ENCODE data around the gene CITED2. TPM values are rescaled to one million over a fixed set of nuclear protein-coding genes. Genes with fewer than 3 reads are reported as not detected.

CITED2 gene
- polyA plus RNA-seq, 2 donors: 20.3 to 29.5 TPM

DNA sequence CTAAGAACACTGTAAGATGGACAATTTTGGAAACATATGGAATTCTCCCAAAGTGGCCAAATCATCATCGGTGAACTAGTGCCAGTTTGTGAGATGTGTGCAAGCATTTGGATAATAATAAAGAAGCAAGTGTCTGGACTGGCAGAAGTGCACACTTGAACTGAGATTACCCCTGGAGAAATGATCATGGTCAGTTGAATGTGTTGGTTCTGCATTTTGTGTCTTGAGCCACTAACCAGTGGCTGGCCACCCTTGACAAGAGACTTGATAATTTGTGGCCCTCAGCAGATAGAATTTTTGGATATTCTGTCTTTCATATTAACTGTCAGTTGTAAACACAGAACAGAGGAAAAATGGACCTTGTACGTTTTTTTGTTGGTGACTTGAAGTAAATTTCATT lies 37.4 kb downstream of the CITED2 start:
- Histone ChIP-seq H3K4me3 (ENCODE audit: low read depth in 1 of 2, low read length in 2 of 2) (no peak overlapping the region), H3K27me3 (ENCODE audit: control insufficient read depth in 1 of 2, insufficient read depth in 2 of 2, low read length in 2 of 2) (no peaks in the 10 kb centered on the region), H3K9me3 (ENCODE audit: control insufficient read depth in 2 of 2, insufficient read depth in 1 of 2, low read depth in 1 of 2, low read length in 1 of 2) (no peaks in the 10 kb centered on the region), H3K4me1 (ENCODE audit: control insufficient read depth in 2 of 2, insufficient read depth in 2 of 2, low read length in 1 of 2) (no peaks in the 10 kb centered on the region), H3K36me3 (ENCODE audit: control insufficient read depth in 2 of 2, insufficient read depth in 2 of 2, low read length in 1 of 2) (no peaks in the 10 kb centered on the region), H3K27ac (ENCODE audit: low read depth in 2 of 2, low read length in 1 of 2) (no peak overlapping the region)
- 58 to 65% methylated on average over 2 of the region's 2 CpGs for WGBS, 2 donors

- Histone ChIP-seq H3K9me3 (ENCODE audit: control insufficient read depth in 2 of 2, insufficient read depth in 1 of 2, low read depth in 1 of 2, low read length in 1 of 2) (no peaks in the 10 kb centered on the region), H3K4me1 (ENCODE audit: control insufficient read depth in 2 of 2, insufficient read depth in 2 of 2, low read length in 1 of 2) (no peaks in the 10 kb centered on the region), H3K36me3 (ENCODE audit: control insufficient read depth in 2 of 2, insufficient read depth in 2 of 2, low read length in 1 of 2) (no peaks in the 10 kb centered on the region), H3K27ac (ENCODE audit: low read depth in 2 of 2, low read length in 1 of 2) (peak overlapping the region; percentile 35 to 74), H3K27me3 (ENCODE audit: control insufficient read depth in 1 of 2, insufficient read depth in 2 of 2, low read length in 2 of 2) (no peaks in the 10 kb centered on the region), H3K4me3 (ENCODE audit: low read depth in 1 of 2, low read length in 2 of 2) (no peak overlapping the region)
- 27 to 30% methylated on average over 4 of the region's 4 CpGs for WGBS, 2 donors
These were observed 38.0 kb downstream of the CITED2 start for GRCh38 chr6:139336488-139336887.

- Histone ChIP-seq H3K27ac (ENCODE audit: low read depth in 2 of 2, low read length in 1 of 2) (peak overlapping the region; percentile 10 to 69), H3K36me3 (ENCODE audit: control insufficient read depth in 2 of 2, insufficient read depth in 2 of 2, low read length in 1 of 2) (no peaks in the 10 kb centered on the region), H3K4me3 (ENCODE audit: low read depth in 1 of 2, low read length in 2 of 2) (no peak overlapping the region), H3K9me3 (ENCODE audit: control insufficient read depth in 2 of 2, insufficient read depth in 1 of 2, low read depth in 1 of 2, low read length in 1 of 2) (no peaks in the 10 kb centered on the region), H3K4me1 (ENCODE audit: control insufficient read depth in 2 of 2, insufficient read depth in 2 of 2, low read length in 1 of 2) (no peaks in the 10 kb centered on the region), H3K27me3 (ENCODE audit: control insufficient read depth in 1 of 2, insufficient read depth in 2 of 2, low read length in 2 of 2) (no peaks in the 10 kb centered on the region)
- WGBS, 2 donors: 48 to 66% methylated on average over 5 of the region's 5 CpGs
These were observed 38.8 kb downstream of the CITED2 start for GRCh38 chr6:139335447-139336210.

DNA sequence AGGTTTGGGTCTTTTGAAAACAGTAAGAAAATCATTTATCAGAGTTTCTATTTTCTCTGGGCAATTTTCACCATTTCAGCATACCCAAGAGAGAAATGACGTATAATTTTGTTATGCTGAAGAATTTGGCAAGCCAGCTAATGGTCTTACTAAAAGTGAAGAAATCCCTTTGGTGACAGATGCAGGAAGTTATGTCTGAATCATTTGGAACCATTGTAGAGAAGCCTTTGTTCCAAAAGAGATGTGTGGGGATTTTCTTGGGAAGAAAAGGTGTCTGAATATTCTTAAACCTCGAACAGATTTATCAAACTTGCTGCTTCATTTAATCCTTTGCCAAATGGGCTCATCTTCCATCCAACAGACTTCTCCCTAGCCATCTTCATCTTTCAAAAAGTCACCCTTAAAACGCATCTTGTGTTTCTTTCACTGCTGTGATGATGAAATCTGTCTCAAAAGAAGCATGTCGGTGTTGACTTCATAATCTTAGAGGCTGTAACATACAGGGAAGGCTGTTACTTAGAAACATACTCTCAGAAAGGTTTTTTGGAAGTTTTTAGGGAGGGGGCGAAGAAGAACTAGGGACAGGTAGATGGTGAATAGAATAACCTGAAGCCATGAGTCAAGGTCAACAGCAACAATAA lies 39.5 kb downstream of the CITED2 start:
- Histone ChIP-seq H3K4me1 (ENCODE audit: control insufficient read depth in 2 of 2, insufficient read depth in 2 of 2, low read length in 1 of 2) (peaks cover 0 to 2% of the 10 kb centered on the region in 2 donors), H3K9me3 (ENCODE audit: control insufficient read depth in 2 of 2, insufficient read depth in 1 of 2, low read depth in 1 of 2, low read length in 1 of 2) (no peaks in the 10 kb centered on the region), H3K4me3 (ENCODE audit: low read depth in 1 of 2, low read length in 2 of 2) (no peak overlapping the region), H3K27ac (ENCODE audit: low read depth in 2 of 2, low read length in 1 of 2) (peak overlapping the region; percentile 10 to 69), H3K36me3 (ENCODE audit: control insufficient read depth in 2 of 2, insufficient read depth in 2 of 2, low read length in 1 of 2) (no peaks in the 10 kb centered on the region), H3K27me3 (ENCODE audit: control insufficient read depth in 1 of 2, insufficient read depth in 2 of 2, low read length in 2 of 2) (no peaks in the 10 kb centered on the region)
- WGBS, 2 donors: 34 to 52% methylated on average over 5 of the region's 5 CpGs

GRCh38 chr6:139330826-139331500 lies 43.5 kb downstream of the CITED2 start:
- H3K9me3 ChIP-seq (ENCODE audit: control insufficient read depth in 2 of 2, insufficient read depth in 1 of 2, low read depth in 1 of 2, low read length in 1 of 2): no peaks in the 10 kb centered on the region
- peaks cover 0 to 2% of the 10 kb centered on the region in 2 donors for H3K4me1 ChIP-seq (ENCODE audit: control insufficient read depth in 2 of 2, insufficient read depth in 2 of 2, low read length in 1 of 2)
- 62 to 72% methylated on average over 3 of the region's 3 CpGs for WGBS, 2 donors
- no peaks in the 10 kb centered on the region for H3K27me3 ChIP-seq (ENCODE audit: control insufficient read depth in 1 of 2, insufficient read depth in 2 of 2, low read length in 2 of 2)
- no peak overlapping the region for H3K4me3 ChIP-seq (ENCODE audit: low read depth in 1 of 2, low read length in 2 of 2)
- H3K27ac ChIP-seq (ENCODE audit: low read depth in 2 of 2, low read length in 1 of 2): no peak overlapping the region
- H3K36me3 ChIP-seq (ENCODE audit: control insufficient read depth in 2 of 2, insufficient read depth in 2 of 2, low read length in 1 of 2): no peaks in the 10 kb centered on the region

GRCh38 chr6:139330306-139330705 lies 44.1 kb downstream of the CITED2 start:
- Histone ChIP-seq H3K27me3 (ENCODE audit: control insufficient read depth in 1 of 2, insufficient read depth in 2 of 2, low read length in 2 of 2) (no peaks in the 10 kb centered on the region), H3K27ac (ENCODE audit: low read depth in 2 of 2, low read length in 1 of 2) (no peak overlapping the region), H3K9me3 (ENCODE audit: control insufficient read depth in 2 of 2, insufficient read depth in 1 of 2, low read depth in 1 of 2, low read length in 1 of 2) (no peaks in the 10 kb centered on the region), H3K4me3 (ENCODE audit: low read depth in 1 of 2, low read length in 2 of 2) (no peak overlapping the region), H3K36me3 (ENCODE audit: control insufficient read depth in 2 of 2, insufficient read depth in 2 of 2, low read length in 1 of 2) (no peaks in the 10 kb centered on the region), H3K4me1 (ENCODE audit: control insufficient read depth in 2 of 2, insufficient read depth in 2 of 2, low read length in 1 of 2) (peaks cover 0 to 2% of the 10 kb centered on the region in 2 donors)
- WGBS, 2 donors: 89 to 90% methylated on average over 5 of the region's 5 CpGs

DNA sequence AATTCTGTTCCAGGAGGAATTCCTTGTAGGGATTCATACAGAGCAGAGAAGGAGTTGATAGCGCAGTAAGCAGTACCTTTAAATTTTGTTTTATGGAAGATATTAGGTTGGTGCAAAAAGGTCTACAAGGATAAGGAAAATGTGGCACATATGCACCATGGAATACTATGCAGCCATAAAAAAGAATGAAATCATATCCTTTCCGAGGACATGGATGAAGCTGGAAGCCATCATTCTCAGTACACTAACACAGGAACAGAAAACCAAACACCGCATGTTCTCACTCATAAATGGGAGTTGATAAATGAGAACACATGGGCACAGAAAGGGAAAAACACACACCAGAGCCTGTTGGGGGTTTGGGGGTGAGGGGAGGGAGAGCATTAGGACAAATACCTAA lies 45.2 kb downstream of the CITED2 start:
- Histone ChIP-seq H3K4me3 (ENCODE audit: low read depth in 1 of 2, low read length in 2 of 2) (no peak overlapping the region), H3K27ac (ENCODE audit: low read depth in 2 of 2, low read length in 1 of 2) (no peak overlapping the region)

GRCh38 chr6:139327038-139327437 lies 47.4 kb downstream of the CITED2 start:
- WGBS, 2 donors: 92 to 95% methylated on average over 5 of the region's 5 CpGs
- Histone ChIP-seq H3K27ac (ENCODE audit: low read depth in 2 of 2, low read length in 1 of 2) (no peak overlapping the region), H3K4me1 (ENCODE audit: control insufficient read depth in 2 of 2, insufficient read depth in 2 of 2, low read length in 1 of 2) (peaks cover 0 to 2% of the 10 kb centered on the region in 2 donors), H3K4me3 (ENCODE audit: low read depth in 1 of 2, low read length in 2 of 2) (no peak overlapping the region), H3K9me3 (ENCODE audit: control insufficient read depth in 2 of 2, insufficient read depth in 1 of 2, low read depth in 1 of 2, low read length in 1 of 2) (no peaks in the 10 kb centered on the region), H3K27me3 (ENCODE audit: control insufficient read depth in 1 of 2, insufficient read depth in 2 of 2, low read length in 2 of 2) (no peaks in the 10 kb centered on the region), H3K36me3 (ENCODE audit: control insufficient read depth in 2 of 2, insufficient read depth in 2 of 2, low read length in 1 of 2) (no peaks in the 10 kb centered on the region)

More for the DNA sequence above, 45.2 kb downstream of the CITED2 start:
- Histone ChIP-seq H3K36me3 (ENCODE audit: control insufficient read depth in 2 of 2, insufficient read depth in 2 of 2, low read length in 1 of 2) (no peaks in the 10 kb centered on the region), H3K27me3 (ENCODE audit: control insufficient read depth in 1 of 2, insufficient read depth in 2 of 2, low read length in 2 of 2) (no peaks in the 10 kb centered on the region), H3K9me3 (ENCODE audit: control insufficient read depth in 2 of 2, insufficient read depth in 1 of 2, low read depth in 1 of 2, low read length in 1 of 2) (no peaks in the 10 kb centered on the region), H3K4me1 (ENCODE audit: control insufficient read depth in 2 of 2, insufficient read depth in 2 of 2, low read length in 1 of 2) (peaks cover 0 to 2% of the 10 kb centered on the region in 2 donors)
- WGBS, 2 donors: 95 to 100% methylated on average over 3 of the region's 3 CpGs

GRCh38 chr6:139325686-139326085 lies 48.8 kb downstream of the CITED2 start:
- Histone ChIP-seq H3K4me1 (ENCODE audit: control insufficient read depth in 2 of 2, insufficient read depth in 2 of 2, low read length in 1 of 2) (peaks cover 0 to 2% of the 10 kb centered on the region in 2 donors), H3K4me3 (ENCODE audit: low read depth in 1 of 2, low read length in 2 of 2) (no peak overlapping the region), H3K27me3 (ENCODE audit: control insufficient read depth in 1 of 2, insufficient read depth in 2 of 2, low read length in 2 of 2) (no peaks in the 10 kb centered on the region), H3K27ac (ENCODE audit: low read depth in 2 of 2, low read length in 1 of 2) (peak overlapping the region in 1 of 2 donors; percentile 3), H3K9me3 (ENCODE audit: control insufficient read depth in 2 of 2, insufficient read depth in 1 of 2, low read depth in 1 of 2, low read length in 1 of 2) (no peaks in the 10 kb centered on the region), H3K36me3 (ENCODE audit: control insufficient read depth in 2 of 2, insufficient read depth in 2 of 2, low read length in 1 of 2) (no peaks in the 10 kb centered on the region)
- 57 to 73% methylated on average over 1 of the region's 1 CpG for WGBS, 2 donors
